Activated CD4-positive, CD25-positive, alpha-beta regulatory T cell (primary cell): Measurements from ENCODE around the gene PDK3.

Experiments
- DNase-seq, 4 experiments: peaks; one replicate each; lab custom pipeline; 2025; lab: John Stamatoyannopoulos, UW

Gene PDK3

DNA sequence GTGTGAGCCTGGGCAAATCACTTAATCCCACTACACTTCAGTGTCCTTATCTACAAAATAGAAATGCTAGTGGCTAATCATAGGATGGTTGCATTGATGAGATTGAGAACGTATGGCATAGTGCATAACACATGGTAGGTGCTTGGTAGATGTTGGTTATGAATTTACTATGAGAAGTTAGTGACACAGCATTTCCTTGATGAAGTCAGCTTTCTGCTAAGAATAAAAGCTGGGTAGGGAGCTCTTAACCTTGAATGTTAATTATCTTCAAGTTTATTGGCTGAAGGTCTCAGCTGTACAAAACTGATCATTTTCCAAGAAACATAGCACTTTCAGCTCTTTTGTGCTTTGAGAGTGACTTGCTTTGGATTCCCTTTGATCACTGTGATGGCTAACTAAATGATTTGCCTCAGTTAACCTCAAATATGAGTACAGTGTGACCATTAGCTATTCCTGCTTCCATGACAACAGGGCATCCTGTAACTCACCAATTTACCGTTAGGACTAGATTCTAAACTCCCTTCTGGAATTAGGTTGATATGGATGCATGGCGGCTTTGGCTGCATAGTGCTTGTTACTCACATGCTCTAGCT, 17.8 kb downstream of the PDK3 start:
- DNase-seq, result no peak

GRCh38 chrX:24483596-24483995, 18.5 kb downstream of the PDK3 start:
- DNase-seq, result no peak

- no peak for DNase-seq
These were observed 20.2 kb downstream of the PDK3 start for GRCh38 chrX:24485323-24485722.

DNA sequence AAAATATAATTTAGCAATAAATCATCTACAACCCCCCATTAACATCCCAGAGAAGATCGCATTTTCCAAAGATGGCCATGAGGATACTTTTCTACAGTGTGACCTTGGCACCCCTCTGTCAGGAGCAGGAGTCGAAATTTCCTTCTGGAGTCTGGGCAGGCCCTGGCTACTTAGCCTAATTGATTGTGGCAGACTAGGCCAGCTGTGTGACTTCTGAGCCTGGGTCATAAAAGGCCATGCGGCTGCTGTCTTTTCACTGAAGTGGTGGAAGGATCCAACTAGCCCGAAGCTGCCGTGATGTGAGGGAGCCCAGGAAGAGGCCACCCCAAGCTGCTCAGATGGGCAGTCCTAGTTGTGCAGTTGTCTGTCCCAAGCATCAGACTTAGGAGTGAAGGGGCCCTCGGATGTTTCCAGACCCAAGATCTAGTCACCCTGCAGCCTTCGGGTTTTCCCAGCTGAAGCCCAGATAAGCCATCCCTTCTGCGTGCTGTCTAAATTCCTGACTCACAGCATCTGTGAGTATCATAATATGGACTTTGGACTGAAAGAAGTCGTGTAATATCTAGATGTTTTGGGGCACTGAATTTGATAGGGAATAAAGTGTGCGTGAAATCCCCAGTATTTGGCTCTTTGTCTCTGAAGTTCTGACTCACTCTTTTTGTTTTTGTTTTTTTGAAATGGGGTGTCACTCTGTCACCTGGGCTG, 21.0 kb downstream of the PDK3 start:
- no peak for DNase-seq

GRCh38 chrX:24487571-24487970, 22.5 kb downstream of the PDK3 start:
- DNase-seq, result no peak

DNA sequence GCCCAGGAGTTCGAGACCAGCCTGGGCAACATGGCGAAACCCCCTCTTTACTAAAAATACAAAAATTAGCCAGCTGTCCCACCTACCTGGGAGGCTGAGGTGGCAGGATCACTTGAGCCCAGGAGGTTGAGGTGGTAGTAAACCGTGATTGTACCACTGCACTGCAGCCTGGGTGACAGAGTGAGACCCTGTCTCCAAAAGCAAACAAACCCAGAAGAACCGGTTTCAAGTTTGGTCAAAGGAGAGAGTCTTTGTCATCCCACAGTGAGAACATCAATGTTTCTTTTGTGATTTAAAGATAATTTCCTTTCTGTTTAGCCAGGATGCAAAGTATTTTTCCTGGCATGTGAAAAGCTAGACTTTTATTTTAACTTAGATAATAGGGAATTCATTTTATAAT, 26.7 kb downstream of the PDK3 start:
- no peak for DNase-seq

DNA sequence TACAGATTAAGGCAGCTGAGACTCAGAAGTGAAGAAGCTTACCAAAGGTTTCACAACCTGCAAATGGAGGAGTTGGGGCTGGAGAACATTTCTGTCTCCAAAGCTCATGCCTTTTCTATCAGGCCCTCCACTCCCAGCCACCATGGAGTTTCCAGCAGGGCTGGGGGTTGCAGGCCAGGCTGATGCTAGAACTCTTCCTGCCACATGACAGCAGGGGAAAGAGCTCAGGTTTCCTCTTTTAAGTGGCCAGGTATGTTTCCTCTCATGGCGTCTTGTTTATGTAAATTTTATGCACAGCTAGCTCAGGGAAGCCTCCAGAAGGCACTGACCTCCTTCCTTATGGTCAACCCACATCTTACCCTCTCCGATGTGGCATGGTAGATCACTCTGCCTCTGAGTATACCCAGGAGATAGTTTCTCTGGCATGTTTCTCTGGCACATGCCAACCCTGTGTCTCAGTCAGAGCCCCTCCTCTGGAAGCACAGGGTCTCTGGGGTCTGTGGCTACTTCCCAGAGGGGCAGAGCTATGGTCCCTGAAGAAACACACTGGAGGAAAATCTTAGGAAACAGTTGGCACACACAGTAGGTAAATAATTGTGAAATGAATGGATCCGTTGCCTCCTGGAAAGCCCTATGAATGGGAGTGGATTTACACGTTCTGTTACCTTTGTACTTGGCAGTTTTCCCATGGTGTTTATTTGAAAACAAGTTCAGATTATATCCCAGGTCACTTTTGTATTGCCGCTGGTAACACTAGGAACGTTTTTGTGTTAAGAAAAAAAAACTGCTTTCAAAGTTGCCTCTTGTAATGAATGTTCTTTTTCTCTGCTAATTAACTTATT, 28.9 kb downstream of the PDK3 start:
- DNase-seq, result no peak

DNA sequence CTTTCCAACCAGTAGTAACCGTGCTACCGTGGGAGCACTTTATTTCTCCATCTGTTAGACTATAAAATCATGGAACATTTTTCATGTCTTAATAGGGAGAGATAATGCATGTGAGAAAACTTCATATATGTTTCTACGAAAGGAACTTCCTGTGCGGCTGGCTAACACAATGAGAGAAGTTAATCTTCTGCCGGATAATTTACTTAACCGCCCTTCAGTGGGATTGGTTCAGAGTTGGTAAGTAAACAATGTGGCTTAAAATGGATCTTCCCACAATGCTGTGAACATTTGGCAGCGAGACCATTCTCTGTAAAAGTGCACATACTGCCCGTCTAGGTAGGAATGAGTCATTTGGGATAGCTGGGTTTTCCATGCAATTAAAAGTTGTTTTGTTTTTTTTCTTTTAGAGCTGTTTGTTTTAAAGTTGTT, 29.6 kb downstream of the PDK3 start:
- no peak for DNase-seq

DNA sequence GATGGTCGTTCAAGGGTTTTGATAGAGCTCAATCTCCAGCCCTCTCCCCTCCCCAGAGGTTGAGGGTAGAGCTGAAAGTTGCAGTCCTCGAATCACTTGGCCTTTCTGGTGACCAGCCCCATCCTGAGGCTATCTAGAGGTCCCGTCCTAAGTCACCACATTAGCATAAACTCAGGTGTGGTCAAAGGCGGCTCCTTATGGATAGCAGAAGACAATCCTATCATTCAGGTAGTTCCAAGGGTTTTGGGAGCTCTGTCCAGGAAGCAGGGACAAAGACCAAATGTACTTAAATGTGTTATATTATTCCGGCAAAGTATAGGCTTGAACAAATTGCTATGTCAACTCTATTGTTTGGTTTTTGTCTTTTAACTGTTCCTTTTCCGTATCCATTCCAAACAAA, 30.6 kb downstream of the PDK3 start:
- DNase-seq, result no peak

GRCh38 chrX:24498181-24498580, 33.1 kb downstream of the PDK3 start:
- no peak for DNase-seq

DNA sequence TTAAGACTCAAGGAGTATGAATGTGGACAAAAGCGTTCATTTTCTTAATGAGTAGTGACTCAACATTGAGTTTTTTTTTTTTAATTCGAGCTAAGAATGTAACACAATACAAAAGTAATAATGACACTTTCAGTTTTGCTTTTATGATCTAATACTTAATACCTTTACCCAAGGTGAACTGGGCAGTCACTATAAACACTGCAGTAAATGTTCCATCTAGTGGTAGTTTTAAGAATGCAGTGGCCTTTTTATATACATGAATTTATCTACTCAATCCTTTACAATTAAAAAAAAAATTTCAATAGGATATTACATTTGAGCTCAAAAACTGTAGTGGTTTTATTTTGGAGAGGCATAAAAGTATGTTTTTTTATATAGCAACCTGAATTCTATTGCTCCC, 33.9 kb downstream of the PDK3 start:
- no peak for DNase-seq

DNA sequence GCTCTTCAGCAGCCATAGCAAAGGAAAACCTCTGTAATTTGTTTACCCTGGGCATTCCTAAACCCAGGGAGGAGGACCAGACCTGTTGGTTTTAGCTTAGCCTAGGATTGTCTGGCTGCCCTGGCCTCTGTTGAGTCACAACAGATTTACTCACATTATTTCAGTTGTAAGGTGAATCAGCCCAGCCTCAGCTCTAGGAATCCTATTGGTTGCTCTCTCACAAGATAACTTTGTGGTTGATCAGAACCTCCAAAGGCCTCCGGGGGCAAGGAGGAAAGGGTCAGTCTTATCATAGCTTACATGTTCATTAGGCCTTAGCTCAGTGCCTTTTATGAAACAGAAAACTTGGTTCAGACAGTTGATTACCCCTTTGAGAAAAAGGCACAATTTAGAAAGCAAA, 41.0 kb downstream of the PDK3 start:
- DNase-seq, result no peak

DNA sequence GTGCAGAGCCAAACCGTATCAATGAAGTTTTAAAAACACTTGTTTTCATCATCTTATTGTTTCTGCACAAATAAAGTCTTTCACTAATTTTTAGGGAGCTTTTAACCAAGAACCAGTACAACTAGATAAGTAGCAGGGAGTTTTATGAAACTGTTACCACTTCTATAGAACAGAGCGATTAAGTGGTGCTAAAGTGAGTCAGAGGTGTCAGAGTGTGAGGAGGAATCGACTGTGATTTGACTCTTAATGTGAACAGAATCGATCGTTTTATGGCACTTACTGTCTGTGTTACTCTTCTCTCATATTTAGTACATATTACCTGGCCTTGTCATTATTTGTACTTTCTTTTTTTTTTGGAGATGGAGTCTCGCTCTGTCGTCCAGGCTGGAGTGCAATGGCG, 43.3 kb downstream of the PDK3 start:
- DNase-seq, result no peak

DNA sequence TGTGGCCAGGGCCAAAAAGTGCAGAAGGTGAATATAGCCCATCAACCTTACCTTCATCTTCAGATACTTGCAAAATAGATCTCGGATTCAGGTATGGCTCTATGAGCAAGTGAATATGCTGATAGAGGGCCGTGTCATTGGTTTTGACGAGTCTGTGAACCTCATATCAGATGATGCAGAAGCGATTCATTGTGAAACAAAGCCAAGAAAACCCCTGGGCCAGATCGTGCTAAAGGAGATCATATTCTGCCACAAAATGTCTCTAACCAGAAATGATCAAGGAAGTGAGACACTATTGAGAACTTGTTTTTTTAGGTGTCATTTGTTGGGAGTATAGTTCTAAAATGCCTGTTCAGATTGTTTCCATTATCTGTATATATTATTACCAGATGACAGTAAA, 48.3 kb downstream of the PDK3 start:
- DNase-seq, result no peak

GRCh38 chrX:24515447-24515846, 50.4 kb downstream of the PDK3 start:
- no peak for DNase-seq

DNA sequence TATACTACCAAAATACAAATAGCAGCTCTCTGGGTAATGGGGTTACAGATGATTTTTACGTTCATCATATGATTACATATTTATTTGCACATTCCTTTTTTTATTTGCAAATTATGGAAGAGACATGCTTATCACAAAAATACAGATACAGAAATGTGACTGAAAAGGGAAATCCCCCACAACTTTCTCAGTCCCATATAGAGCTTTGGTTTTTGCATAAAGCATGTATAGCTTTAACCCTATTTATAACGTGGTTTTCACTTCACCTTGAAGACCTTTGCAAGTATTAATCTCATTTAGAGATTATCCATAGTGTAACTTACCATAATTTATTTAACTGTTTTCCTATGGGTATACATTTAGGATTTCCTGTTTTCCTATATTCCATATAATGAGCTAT, 55.4 kb downstream of the PDK3 start:
- no peak for DNase-seq

DNA sequence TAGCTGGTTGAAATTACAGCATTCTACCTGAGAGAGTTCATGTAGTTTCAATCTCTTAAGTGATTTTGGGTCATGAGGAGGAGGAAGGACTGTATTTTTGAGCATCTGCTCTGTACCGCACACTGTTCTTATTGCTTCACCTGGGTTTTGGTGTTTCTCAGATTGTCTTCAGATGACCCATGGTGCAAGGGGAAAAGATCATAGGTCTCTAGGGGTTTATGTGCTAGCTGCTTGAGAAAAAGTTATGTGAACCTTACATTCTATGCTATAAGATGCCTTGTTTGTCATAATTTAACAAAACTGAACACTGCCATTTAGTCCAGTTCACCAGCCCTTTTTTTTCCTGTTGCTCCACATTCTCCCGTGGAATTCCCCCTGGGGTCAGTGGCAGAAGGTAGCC, 60.4 kb downstream of the PDK3 start:
- no peak for DNase-seq

GRCh38 chrX:24526616-24527015, 61.5 kb downstream of the PDK3 start:
- DNase-seq, result no peak

DNA sequence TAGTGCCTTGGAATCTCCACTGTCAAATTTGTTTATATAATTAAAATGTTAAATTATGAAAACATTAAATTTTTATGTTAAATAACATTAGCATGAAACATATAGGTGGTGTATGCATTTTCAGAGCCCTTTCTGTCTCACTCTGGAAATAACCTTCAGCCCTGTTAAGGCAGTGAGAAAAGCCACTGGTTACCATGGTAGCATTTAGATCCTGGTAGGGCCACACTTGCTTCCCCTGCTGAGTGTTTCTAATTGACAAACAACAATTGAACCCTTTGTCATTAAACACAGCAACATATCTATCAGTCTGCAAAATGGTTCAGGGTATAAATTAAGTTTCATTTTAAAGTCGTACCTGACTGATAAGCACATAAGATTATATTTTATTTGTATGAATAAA, 63.5 kb downstream of the PDK3 start:
- no peak for DNase-seq

DNA sequence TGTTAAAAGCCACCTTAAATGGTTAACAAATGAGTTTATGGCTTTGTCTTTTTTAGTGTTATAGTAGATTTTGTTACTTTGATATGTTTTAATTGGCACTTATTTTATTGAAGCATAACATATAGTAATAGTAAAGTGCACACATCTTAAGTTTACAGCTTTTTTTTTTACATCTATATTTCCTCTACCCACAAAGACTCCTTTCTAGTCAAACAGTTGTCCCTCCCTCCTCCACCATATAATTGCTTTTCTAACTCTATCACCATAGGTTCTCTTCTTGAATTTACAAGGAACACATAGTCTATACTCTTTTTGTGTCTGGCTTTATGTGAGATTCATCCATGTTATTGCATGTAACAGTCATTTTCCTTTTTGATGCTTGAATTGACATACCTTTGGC, 71.5 kb downstream of the PDK3 start:
- no peak for DNase-seq

DNA sequence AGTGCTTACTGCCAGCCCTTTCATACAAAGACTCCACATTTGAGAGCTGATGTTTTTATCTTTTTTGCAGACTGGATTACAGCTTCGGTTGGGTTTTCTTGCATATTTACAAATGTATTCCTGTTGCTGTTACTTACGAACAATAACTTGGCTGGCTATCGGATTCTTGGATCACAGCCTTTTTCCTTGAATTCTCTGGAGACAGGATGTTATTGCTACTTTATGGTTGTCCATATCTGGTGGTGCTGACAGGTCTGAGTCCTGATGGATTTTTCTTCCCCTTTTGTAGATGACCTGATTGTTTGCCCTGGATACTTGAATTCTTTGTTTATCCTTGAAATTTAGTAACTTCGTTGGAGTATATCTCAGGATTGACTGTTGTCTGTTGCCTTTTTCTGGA, 77.7 kb downstream of the PDK3 start:
- no peak for DNase-seq

GRCh38 chrX:24547961-24548360, 82.9 kb downstream of the PDK3 start:
- no peak for DNase-seq

- DNase-seq, result no peak
These were observed 85.1 kb downstream of the PDK3 start for GRCh38 chrX:24550166-24550565.
